Activated CD4-positive, alpha-beta T cell treated with anti-CD3 and anti-CD28 coated beads for 36 hours (primary cell): ENCODE data around the gene CAMKV. TPM values are rescaled to one million over a fixed set of nuclear protein-coding genes. Genes with fewer than 3 reads are reported as not detected.

Experiments used
- ATAC-seq: fragments of 200-7000 bp; cut with Tn5 transposase; one replicate; pipeline ENCODE4 v1.10.0; 2021; ENCODE audit warnings: mild to moderate bottlenecking, moderate library complexity
- CTCF ChIA-PET: fragments of 350-600 bp; sonication (Branson Sonifier 250); formaldehyde crosslinking; loops from one replicate; lab custom pipeline; 2021; ENCODE audit warnings: antibody characterized with exemption; lab: Charles Lee
- POLR2A ChIA-PET: fragments of 350-600 bp; sonication (Branson Sonifier 250); formaldehyde crosslinking; loops from one replicate; lab custom pipeline; 2021; ENCODE audit warnings: antibody characterized with exemption, inconsistent platforms; lab: Charles Lee
- DNase-seq: peaks from one replicate; pipeline ENCODE4 v3.0.0-alpha.2; 2020
- H3K27ac Mint-ChIP-seq: one replicate; pipeline ENCODE4 v1.8.0; 2021; ENCODE audit warnings: mixed read lengths
- H3K27me3 Mint-ChIP-seq: one replicate; pipeline ENCODE4 v1.8.0; 2021; ENCODE audit warnings: mixed read lengths
- H3K36me3 Mint-ChIP-seq: one replicate; pipeline ENCODE4 v1.8.0; 2021; ENCODE audit warnings: low read depth, mixed read lengths
- H3K4me1 Mint-ChIP-seq: one replicate; pipeline ENCODE4 v1.8.0; 2021; ENCODE audit warnings: mixed read lengths
- H3K4me3 Mint-ChIP-seq: one replicate; pipeline ENCODE4 v1.8.0; 2021; ENCODE audit warnings: mild to moderate bottlenecking, moderate library complexity, mixed read lengths
- H3K9me3 Mint-ChIP-seq: one replicate; pipeline ENCODE4 v1.8.0; 2021; ENCODE audit warnings: low read depth, mixed read lengths
- intact Hi-C, 2 experiments: fragments of 100-400 bp; cut with DNase I in 1 of 2; cut with micrococcal nuclease in 1 of 2; formaldehyde crosslinking; loops; one replicate each; pipeline versions ENCODE4 v1.14.2 to v1.15.1; 2022 to 2024; cut with DNase I, micrococcal nuclease
- total RNA-seq, 2 experiments: library from RNA; stranded (reverse); gene quantifications; one replicate each; pipeline ENCODE4 v1.2.3, GENCODE V29; 2021

Gene CAMKV
- total RNA-seq, 2 experiments from 2014 or later: 1.1 to 1.3 TPM

DNA sequence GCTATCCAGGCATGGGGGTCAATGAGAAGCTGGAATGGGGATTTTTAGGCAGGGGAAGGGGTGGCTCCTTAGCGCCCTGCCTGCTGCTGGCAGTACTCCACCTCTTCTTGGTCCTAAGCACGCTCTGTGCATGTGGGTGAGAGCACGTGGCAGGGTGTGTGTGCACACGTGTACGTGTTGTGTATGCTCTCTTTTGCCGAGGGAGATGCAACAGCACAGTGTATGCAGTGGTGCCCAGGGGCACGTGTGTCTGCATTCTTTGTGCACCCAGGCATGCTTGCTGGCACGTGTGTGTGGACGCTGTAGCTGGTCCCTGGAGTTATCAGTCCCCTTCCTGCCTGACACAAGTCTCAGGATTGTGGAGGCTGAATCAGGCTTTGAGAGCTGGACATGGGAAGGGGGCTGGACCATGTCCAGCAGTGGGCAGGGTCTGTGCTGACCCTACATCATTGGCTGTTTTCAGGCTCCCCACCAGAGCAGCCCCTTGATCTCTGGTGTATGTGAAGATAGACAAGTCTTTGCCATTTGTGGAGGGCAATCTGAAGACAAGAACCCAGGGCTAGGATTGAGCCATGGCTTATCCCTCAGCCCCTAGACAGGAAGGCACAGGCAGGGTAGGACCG, 1.9 kb upstream of the CAMKV start:
- Mint-ChIP-seq H3K36me3 (no peaks in the 10 kb centered on the region), H3K27me3 (peaks cover 28% of the 10 kb centered on the region), H3K4me1 (no peaks in the 10 kb centered on the region), H3K27ac (no peak overlapping the region), H3K9me3 (no peaks in the 10 kb centered on the region), H3K4me3 (no peak overlapping the region)
- intact Hi-C loops: no loop called here
- DNase-seq: no peak
- CTCF ChIA-PET: interaction anchor here (0.7 to 1.0 kb wide), 5 partner anchors 10 to 68 kb away, joined by 3 to 5 read pairs (median 3); partner anchors contain the start of gene INKA1
- ATAC-seq: no peak
- POLR2A ChIA-PET: no interaction called here

DNA sequence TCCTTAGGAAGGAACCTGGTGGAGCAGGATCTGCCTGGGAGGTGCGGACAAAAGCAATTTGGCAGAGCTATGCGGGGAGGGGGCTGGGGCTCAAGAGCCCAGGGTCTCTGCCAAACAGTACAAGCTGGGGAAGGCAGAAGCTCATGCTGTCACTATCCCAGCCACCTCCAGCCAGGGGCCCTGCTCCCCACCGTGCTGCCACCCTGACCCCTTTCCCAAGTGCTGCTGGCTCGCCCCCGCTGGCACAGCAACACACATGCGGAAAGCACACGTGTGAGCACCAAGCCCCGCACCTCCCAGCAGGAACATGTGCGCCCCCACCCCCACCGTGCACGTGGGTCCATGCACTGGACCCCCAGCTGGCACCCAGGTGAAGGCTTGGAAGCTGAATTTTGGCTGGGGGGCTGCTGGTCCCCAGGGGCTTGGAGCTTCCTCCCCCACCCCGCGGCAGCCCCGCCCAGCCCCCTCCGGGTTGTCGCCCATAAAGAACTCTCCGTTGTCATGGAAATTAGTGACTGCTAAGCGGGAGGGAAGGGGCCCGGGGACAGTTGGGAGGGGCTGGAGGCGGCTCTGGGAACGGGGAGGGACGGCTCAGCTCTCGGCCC, 742 bp downstream of the CAMKV start:
- Mint-ChIP-seq H3K4me3 (no peak overlapping the region), H3K4me1 (no peaks in the 10 kb centered on the region), H3K27ac (no peak overlapping the region), H3K27me3 (peaks cover 31% of the 10 kb centered on the region), H3K36me3 (no peaks in the 10 kb centered on the region), H3K9me3 (no peaks in the 10 kb centered on the region)
- no peak for DNase-seq
- CTCF ChIA-PET: interaction anchor here (0.6 kb wide), 1 partner anchor 124 kb away, joined by 3 read pairs; no protein-coding TSS in a partner anchor
- POLR2A ChIA-PET: interaction anchor here (0.6 kb wide), 1 partner anchor 120 kb away, joined by 8 read pairs; no protein-coding TSS in a partner anchor
- no peak for ATAC-seq
- intact Hi-C loops: loop anchor here in 1 of 2 experiments (1.0 kb wide), 1 partner anchor 13 kb away; the partner anchor contains the start of gene TRAIP

DNA sequence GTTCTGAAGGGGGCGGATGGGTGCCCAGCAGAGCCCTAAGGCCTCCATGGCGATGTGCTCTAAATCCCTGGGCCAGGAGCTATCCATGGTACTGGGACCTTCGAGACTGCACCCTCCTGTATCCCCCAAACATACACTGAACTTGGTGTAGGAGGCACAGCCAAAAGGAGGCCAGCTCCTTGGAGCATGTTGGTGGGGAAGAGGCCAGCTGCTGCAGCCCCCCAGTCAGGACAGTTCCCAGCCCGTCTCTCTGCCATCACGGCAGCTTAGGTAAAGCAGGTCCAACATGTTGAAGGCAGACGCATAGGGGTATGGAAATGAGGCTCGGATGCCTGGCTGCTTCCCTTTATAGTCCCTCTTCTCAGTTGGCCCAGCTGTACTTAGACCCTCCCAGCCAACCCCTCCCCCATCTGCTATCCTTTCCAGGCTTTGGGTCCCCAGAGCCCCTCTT, 1.8 kb downstream of the CAMKV start:
- peak; percentile 27 for ATAC-seq
- H3K4me3 Mint-ChIP-seq: no peak overlapping the region
- DNase-seq: peak; percentile 49

DNA sequence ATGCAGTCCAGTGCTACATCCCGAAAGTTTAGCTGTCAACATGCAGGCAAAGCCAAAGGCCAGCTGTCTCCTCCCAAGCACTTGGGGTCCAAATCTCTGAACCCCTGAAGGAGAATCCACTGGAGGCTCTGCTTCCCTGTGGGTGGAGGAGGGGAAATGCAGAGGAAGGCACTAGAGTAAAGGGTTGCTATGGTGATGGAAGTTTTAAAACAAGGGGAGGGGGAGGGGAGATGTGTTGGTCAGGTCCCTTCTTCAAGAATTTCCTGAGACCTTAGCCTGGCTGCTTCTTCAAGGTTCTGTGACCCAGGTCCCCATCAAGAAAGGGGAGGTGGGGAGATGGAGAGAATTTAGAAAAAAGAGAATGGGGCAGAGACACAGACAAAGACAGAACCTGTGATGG, 2.3 kb downstream of the CAMKV start:
- Mint-ChIP-seq H3K27ac (no peak overlapping the region), H3K4me1 (no peaks in the 10 kb centered on the region), H3K4me3 (no peak overlapping the region), H3K36me3 (no peaks in the 10 kb centered on the region), H3K9me3 (no peaks in the 10 kb centered on the region), H3K27me3 (peaks cover 32% of the 10 kb centered on the region)
- POLR2A ChIA-PET: no interaction called here
- CTCF ChIA-PET: no interaction called here
- DNase-seq: no peak
- intact Hi-C loops: no loop called here
- ATAC-seq: no peak

More for the DNA sequence above, 1.8 kb downstream of the CAMKV start:
- H3K27ac Mint-ChIP-seq: no peak overlapping the region
- ChIA-PET POLR2A (no interaction called here), CTCF (no interaction called here)
- no peaks in the 10 kb centered on the region for H3K9me3 Mint-ChIP-seq
- intact Hi-C loops: no loop called here
- no peaks in the 10 kb centered on the region for H3K4me1 Mint-ChIP-seq
- H3K27me3 Mint-ChIP-seq: peaks cover 32% of the 10 kb centered on the region
- no peaks in the 10 kb centered on the region for H3K36me3 Mint-ChIP-seq

DNA sequence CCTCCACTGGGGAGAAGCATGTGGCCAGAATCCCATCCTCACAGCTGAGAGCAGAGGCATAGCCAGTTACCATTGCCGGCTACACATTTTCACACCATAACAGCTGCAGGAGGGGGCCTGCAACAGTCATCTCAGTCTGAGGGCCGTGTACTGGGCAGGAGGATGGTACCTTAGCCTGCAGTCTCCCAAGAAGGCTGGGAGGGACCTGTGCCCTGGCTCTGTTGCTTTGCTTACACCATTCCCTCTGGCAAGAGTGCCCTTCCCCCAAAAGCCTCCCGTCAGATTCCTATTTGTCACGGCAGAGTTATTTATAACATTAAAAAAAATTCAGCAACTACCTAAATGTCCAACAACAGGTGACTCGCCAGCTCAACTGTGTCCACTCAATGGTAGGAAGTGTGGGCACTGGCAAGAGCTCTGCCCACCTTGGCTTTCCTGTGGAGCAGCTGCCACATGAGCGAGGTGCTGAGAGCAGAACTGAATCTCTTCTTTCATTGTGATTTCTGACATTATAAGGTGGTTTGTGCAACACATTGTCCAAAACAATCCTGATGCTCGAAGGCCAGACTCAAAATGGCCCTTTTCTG, 4.4 kb downstream of the CAMKV start:
- Mint-ChIP-seq H3K4me3 (no peak overlapping the region), H3K27ac (no peak overlapping the region), H3K36me3 (no peaks in the 10 kb centered on the region), H3K9me3 (no peaks in the 10 kb centered on the region), H3K27me3 (peaks cover 26% of the 10 kb centered on the region), H3K4me1 (no peaks in the 10 kb centered on the region)
- intact Hi-C loops: no loop called here
- no peak for ATAC-seq
- CTCF ChIA-PET: no interaction called here
- POLR2A ChIA-PET: no interaction called here
- no peak for DNase-seq

DNA sequence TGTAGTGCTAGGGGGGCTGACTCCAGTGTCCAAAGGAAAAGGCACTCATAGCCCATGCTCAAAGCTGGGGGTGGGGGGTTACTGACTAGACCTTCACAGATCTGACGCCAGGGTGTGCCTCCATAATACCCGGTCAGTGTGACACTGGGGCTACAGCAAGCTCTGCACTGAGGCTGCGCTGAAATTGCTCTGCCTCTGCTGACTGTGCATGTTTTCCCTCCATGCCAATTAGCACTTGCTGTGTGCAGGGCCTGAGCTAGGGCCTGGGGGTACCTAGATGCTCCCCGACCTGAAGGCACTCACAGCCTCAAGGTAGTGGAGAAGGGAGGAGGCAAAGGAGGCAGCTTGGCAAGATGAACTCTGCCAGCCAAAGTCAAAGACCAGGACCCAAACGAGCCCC, 5.2 kb downstream of the CAMKV start:
- intact Hi-C loops: no loop called here
- Mint-ChIP-seq H3K27me3 (peaks cover 22% of the 10 kb centered on the region), H3K9me3 (no peaks in the 10 kb centered on the region), H3K4me3 (no peak overlapping the region), H3K4me1 (no peaks in the 10 kb centered on the region), H3K27ac (no peak overlapping the region), H3K36me3 (no peaks in the 10 kb centered on the region)
- no peak for DNase-seq
- POLR2A ChIA-PET: no interaction called here
- ATAC-seq: no peak
- CTCF ChIA-PET: interaction anchor here (0.7 to 0.8 kb wide), 2 partner anchors 204 to 532 kb away, joined by 3 read pairs; no protein-coding TSS in a partner anchor

DNA sequence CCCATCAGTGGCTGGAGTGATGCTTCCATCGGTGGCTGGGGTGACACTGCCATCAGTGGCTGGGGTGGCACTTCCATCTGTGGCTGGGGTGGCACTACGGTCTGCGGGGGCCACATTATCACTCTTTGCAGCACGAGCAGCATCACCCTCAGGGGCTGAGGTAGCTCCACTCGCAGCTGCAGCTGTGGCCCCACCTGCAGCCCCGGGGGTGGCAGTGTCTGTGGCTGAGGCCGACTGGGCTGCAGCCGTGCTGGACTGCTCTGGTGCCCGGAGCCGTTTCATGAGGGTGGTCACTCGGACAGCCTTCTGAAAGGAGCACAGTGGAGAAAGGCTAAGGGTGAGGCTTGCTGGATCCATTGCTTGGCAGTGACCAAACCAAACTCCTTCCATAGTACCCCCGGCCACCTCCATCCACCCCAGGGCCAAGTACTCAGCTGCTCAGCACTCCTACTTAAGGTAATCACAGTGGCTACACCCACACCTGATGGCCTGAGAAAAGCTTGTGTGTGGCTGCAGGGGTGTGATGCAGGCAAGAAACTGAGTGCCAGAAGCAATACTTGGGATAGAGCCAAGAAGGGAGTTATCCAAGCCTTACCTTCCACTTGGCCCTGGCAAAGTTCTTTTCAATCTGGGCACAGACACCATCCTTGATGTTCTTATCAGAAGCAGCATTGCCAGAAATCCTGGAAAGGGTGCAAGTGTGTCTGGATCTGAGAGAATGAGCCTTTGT, 10.0 kb downstream of the CAMKV start:
- Mint-ChIP-seq H3K4me3 (no peak overlapping the region), H3K36me3 (no peaks in the 10 kb centered on the region), H3K4me1 (peaks cover 10% of the 10 kb centered on the region), H3K27me3 (peaks cover 4% of the 10 kb centered on the region), H3K27ac (no peak overlapping the region), H3K9me3 (no peaks in the 10 kb centered on the region)
- CTCF ChIA-PET: no interaction called here
- intact Hi-C loops: loop anchor here in 1 of 2 experiments (5.0 kb wide), 2 partner anchors 43 to 72 kb away; partner anchors contain the start of genes IP6K1 and MST1R
- POLR2A ChIA-PET: no interaction called here
- DNase-seq: no peak
- ATAC-seq: no peak

DNA sequence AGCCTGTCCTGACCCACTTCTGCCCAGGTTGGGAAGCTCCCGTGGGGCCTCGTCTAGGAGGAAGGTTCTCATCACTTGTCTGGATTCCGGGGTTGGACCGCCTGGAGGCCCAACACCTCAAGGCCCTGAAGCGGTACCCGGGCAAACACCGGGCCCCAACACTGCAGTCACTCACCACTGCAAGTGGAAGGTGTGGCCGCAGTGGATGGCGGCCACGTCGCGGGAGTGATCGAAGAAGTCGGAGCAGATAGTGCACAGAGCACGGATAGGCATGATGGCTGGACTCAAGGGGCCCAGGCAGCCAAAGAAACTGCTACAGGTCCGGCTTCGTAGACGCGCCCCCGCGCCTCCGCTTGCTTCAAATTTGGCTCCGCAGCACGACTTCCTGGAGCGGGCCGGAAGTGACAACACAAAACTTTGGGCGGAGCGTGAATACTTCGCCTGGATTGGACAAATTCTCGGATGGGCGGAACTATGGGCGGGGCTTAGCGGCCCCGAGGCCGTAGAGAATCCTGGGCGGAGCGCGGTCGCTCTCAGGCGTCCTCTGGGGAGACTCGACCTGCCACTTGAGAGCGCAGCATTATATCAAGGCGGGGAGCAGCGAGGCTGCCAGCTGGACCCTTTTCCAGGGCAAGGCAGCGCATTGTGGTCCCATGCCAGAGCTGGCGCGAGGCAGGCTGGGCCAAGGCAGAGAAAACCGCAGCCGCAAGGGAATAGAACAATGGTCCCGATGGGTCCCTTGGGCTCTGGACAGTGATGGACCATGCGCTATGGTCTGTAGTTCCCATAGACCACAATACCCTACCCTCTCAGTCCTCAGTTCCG, 13.3 kb downstream of the CAMKV start, which contains the start of gene TRAIP:
Gene TRAIP (minus strand): TSS at position 384 of the 825 bp plus-strand sequence. CDS start 111 bp downstream, at position 273.
- intact Hi-C loops: loop anchor here (1.0 to 5.0 kb wide), 16 partner anchors 13 to 436 kb away; partner anchors contain the start of genes IP6K1 (in 2 of the 2), MST1R (in 2 of the 2), AMIGO3 (in 1 of the 2) and APEH (in 1 of the 2)
- Mint-ChIP-seq H3K9me3 (no peaks in the 10 kb centered on the region), H3K27me3 (no peaks in the 10 kb centered on the region), H3K27ac (peak within 1 kb of the TSS; percentile 81), H3K4me3 (peak within 1 kb of the TSS; percentile 97), H3K36me3 (no peaks in the 10 kb centered on the region), H3K4me1 (peaks cover 10% of the 10 kb centered on the region)
- ChIA-PET POLR2A (interaction anchor here (1.1 kb wide), 1 partner anchor 84 kb away, joined by 3 read pairs; the partner anchor contains the start of gene RBM6), CTCF (interaction anchor here (0.6 to 1.5 kb wide), 3 partner anchors 17 to 127 kb away, joined by 3 to 7 read pairs (median 4); no protein-coding TSS in a partner anchor)
- peak; percentile 99 for ATAC-seq
- DNase-seq: peak; percentile 97

DNA sequence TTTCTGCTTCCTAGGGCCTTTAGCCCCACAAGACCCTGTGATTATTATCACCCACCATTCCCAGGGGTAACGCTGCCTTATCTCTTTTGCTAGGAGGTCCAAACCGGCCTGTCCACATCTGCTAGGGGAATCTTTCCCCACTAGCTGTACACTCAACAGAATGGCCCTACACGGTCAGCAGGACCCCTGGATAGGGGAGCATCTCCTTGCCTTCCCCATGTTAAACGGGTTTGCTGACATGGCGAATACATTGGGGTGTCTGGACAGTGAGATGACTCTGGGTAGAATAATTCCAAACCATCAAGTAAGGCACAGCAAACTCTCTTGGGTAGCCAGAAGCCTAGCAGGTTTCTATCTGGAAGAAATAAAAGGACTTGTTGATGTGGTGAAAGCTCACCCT, 14.0 kb downstream of the CAMKV start:
- DNase-seq: no peak
- ChIA-PET POLR2A (interaction anchor here (1.1 kb wide), 1 partner anchor 85 kb away, joined by 3 read pairs; the partner anchor contains the start of gene RBM6), CTCF (interaction anchor here (0.6 to 1.5 kb wide), 6 partner anchors 15 to 206 kb away, joined by 3 to 7 read pairs (median 4); no protein-coding TSS in a partner anchor)
- no peak overlapping the region for H3K27ac Mint-ChIP-seq
- peak overlapping the region; percentile 97 for H3K4me3 Mint-ChIP-seq
- H3K4me1 Mint-ChIP-seq: peaks cover 10% of the 10 kb centered on the region
- H3K27me3 Mint-ChIP-seq: no peaks in the 10 kb centered on the region
- intact Hi-C loops: loop anchor here (1.0 to 5.0 kb wide), 16 partner anchors 14 to 437 kb away; partner anchors contain the start of genes IP6K1 (in 2 of the 2), MST1R (in 2 of the 2), AMIGO3 (in 1 of the 2) and APEH (in 1 of the 2)
- H3K9me3 Mint-ChIP-seq: no peaks in the 10 kb centered on the region
- H3K36me3 Mint-ChIP-seq: no peaks in the 10 kb centered on the region
- ATAC-seq: no peak

DNA sequence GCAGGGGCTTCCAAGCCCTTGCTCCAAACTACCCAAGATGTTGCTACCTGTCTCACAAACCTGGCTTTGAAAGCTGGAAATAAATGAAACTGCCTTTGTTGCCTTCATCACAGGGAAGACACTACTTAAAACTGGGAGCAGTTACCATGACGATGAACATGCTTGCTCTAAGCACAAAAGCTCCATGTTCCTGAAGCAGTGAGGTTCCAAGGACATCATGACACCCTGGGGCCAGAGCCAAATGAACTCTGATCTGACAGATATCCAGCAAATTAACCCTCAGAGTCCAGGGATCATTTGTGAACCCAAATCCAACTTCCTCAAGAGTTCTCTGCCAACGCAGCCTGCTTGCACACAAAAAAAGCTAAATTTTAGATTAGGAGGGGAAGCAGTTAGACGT, 24.0 kb downstream of the CAMKV start:
- ATAC-seq: no peak
- no peak for DNase-seq
- Mint-ChIP-seq H3K27me3 (no peaks in the 10 kb centered on the region), H3K4me1 (no peaks in the 10 kb centered on the region), H3K4me3 (no peak overlapping the region), H3K27ac (no peak overlapping the region), H3K36me3 (peaks cover 17% of the 10 kb centered on the region), H3K9me3 (no peaks in the 10 kb centered on the region)
- intact Hi-C loops: no loop called here
- CTCF ChIA-PET: interaction anchor here (0.7 kb wide), 1 partner anchor 64 kb away, joined by 3 read pairs; no protein-coding TSS in a partner anchor
- POLR2A ChIA-PET: no interaction called here
